ENCODE measurements around the gene C2orf42.

C2orf42 gene

DNA sequence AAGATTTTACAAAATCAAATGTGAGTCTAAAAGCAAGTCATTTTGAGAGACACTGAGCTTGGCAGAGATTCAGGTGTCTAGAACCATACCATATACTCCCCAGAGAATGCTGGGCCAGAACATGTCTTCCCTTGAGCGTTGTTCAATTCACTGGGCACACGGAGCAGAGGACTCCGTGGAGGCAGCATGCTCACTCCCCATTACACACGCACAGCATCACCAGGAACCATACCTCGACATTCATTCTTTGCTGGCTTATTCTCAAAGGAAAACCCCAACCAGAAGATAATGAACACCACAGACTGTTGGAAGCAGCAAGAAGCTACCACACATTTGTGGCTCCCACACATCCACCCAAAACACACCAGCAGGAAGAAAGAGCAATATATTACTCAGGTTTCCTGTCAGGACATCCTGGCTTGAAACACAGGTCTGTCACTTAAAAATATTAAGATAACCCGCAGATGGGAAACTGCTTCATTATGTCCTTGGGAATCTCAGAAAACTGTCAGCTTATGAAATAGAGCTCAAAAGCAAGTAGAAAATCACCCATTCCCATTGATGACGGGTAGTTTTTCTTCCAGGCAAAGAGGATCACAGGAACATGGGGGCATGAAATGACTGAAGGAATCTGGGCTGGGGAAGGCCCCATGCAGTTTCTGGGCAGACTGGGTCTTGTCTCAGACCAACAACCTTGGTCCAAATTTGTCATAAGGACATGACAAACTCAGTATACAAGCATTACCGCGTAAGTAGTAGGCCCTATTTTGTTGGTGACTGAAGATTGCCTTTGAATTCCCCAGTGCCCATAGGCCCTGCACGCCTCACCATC, 57.1 kb downstream of the C2orf42 start:
- peak overlapping the region; percentile 49 for H3K27ac ChIP-seq
- no peak for TF ChIP-seq ZFX (IDR thresholded peaks at IDR 0.05)
- TF ChIP-seq, protein P1, sequence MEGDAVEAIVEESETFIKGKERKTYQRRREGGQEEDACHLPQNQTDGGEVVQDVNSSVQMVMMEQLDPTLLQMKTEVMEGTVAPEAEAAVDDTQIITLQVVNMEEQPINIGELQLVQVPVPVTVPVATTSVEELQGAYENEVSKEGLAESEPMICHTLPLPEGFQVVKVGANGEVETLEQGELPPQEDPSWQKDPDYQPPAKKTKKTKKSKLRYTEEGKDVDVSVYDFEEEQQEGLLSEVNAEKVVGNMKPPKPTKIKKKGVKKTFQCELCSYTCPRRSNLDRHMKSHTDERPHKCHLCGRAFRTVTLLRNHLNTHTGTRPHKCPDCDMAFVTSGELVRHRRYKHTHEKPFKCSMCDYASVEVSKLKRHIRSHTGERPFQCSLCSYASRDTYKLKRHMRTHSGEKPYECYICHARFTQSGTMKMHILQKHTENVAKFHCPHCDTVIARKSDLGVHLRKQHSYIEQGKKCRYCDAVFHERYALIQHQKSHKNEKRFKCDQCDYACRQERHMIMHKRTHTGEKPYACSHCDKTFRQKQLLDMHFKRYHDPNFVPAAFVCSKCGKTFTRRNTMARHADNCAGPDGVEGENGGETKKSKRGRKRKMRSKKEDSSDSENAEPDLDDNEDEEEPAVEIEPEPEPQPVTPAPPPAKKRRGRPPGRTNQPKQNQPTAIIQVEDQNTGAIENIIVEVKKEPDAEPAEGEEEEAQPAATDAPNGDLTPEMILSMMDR (conservative IDR thresholded peaks at IDR 0.05): no peak

DNA sequence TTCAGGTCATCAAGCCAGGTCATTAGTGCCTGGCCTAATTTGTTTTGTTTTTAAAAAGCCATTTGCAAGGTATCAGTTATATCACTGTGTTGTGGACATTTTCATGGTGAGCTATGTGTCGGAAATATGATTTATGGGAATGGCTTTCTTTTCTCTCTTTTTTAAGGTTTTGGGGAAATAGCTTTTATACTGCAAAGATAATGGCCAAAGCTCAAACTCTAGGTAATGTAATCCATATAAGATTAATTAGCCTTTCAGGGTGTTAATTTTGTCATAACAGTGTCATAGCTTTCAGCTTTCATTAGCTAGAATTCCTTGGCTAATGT, 57.7 kb downstream of the C2orf42 start:
- no peak for TF ChIP-seq ZFX (IDR thresholded peaks at IDR 0.05)
- TF ChIP-seq, protein P1 (conservative IDR thresholded peaks at IDR 0.05): no peak
- peak overlapping the region; percentile 81 for H3K27ac ChIP-seq

DNA sequence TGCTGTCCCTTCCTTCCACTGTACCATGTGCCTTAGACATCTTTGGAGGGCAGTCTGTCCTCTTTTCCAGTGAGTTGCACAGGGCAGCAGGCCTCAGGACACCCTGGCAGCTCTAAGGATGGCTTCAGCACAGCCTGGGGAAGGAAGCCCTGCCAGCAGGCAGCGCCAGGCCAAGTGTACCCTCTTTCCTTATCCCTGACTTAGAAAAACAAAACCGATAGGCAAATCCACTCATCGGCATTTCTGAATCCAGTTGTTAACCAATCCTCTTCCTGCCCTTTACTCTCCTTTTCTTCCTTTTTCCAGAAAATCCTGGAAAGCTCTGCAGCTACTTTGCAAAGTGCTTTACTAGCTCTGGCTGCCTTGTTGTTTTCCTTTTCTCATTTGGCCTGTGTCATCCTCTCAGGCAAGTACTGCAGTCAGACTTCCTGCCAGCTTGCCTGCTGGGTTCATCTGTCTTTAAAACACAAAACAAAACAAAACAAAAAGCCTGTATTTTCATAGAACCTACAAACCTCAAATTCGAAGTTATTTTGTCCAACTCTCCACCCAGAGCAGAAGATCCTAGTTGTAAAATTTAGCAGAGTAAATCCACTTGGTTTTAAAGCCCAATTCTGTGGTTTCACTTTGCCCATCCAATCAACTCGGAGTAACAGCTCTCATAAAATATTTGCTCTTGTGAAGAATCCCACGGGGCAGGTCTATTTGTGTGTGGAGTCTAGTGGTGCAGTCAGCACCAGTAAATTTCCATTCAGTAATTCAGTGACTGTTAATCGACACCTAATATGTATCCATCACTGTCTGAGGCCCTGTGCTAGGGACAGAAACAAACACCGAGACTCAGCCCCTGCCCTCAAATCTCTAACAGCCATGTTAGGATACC, 58.3 kb downstream of the C2orf42 start:
- peak overlapping the region; percentile 81 for H3K27ac ChIP-seq
- TF ChIP-seq, protein P1 (conservative IDR thresholded peaks at IDR 0.05): no peak
- TF ChIP-seq ZFX (IDR thresholded peaks at IDR 0.05): no peak

DNA sequence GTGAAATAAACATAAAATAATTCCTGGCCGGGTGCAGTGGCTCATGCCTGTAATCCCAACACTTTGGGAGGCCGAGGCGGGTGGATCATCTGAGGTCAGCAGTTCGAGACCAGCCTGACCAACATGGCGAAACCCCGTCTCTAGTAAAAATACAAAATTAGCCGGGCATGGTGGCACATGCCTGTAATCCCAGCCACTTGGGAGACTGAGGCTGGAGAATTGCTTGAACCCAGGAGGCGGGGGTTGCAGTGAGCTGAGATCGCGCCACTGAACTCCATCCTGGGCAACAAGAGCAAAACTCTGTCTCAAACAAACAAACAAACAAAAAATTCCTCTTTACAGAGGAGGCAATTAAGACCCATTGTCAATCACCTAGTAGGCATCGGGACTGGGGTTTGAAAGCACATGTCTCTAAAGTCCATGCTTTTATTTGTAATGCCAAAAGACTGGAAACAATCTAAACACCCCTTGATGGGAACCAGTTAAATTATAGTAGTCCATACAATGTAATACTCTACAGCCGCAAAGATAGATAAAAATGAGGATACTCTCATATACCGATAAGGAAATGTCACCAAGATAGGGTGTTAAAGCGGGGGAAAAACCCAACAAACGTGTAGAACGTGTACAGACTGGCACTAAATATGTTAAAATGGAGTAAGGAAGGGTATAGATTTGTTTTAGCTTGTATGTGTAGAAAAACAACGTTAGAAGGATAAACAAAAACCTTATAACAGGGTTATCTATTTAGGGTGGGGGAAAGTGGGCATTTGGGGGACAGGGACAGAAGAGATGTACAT, 59.3 kb downstream of the C2orf42 start:
- peak overlapping the region; percentile 81 for H3K27ac ChIP-seq

DNA sequence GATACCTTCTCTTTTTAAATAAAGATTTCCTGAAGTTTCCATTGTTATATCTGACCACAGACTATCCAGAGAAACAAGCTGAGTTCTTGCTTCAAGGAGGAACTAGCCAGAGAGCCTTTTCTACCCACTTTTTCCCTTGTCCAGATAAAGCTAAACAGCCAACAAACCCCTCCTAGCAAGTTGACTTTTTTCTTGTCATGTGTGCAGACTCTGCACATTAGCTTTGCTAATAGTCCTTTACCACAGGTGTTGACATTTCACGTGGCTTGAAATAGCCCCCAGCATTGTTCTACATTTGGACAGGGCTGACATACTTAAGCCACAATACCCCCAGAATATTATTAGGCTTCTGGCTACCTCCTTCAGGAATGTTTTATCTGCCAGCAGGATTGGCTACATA, 62.8 kb downstream of the C2orf42 start:
- TF ChIP-seq, protein P1 (conservative IDR thresholded peaks at IDR 0.05): no peak
- TF ChIP-seq ZFX (IDR thresholded peaks at IDR 0.05): no peak
- H3K27ac ChIP-seq: no peak overlapping the region

DNA sequence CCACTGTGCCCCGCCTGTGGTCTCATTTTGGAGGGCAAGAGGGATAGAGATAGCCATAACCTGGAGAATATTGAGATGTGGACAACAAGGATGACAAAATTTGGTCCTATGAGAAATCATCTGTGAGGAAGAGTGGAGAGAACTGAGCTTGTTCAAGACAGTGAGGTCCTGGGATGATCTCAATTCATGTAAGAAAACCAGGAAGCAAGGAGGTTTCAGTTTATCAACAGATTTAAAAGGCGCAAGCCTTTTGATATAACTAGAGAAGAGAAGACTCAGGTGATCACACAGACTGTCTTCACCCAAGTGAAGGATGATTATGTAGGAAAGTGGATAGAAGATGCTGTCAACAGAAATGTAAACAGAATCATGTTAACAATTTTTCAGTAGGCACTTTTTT, 64.4 kb downstream of the C2orf42 start:
- TF ChIP-seq, protein P1 (conservative IDR thresholded peaks at IDR 0.05): no peak
- TF ChIP-seq ZFX (IDR thresholded peaks at IDR 0.05): no peak
- H3K27ac ChIP-seq: no peak overlapping the region

DNA sequence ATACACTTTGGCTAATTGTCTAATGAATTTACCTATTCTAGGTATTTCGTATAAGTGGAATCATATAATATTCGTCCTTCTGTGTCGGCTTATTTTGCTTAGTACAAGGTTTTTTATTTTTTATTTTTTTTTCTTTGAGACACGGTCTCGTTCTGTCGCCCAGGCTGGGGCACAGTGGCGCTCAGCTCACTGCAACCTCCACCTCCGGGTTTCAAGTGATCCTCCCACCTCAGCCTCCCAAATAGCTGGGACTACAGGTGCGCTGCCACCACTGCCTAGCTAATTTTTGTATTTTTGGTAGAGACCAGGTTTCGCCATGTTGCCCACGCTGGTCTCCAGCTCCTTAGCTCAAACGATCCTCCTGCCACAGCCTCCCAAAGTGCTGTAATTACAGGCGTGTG, 65.3 kb downstream of the C2orf42 start:
- TF ChIP-seq, protein P1 (conservative IDR thresholded peaks at IDR 0.05): no peak
- no peak for TF ChIP-seq ZFX (IDR thresholded peaks at IDR 0.05)

More for the DNA sequence above, 65.3 kb downstream of the C2orf42 start:
- H3K27ac ChIP-seq: no peak overlapping the region

Data from C4-2B (cell line).